Prostate gland (tissue), 2 donors: Measurements from ENCODE around the gene TBCCD1. TPM values are rescaled to one million over a fixed set of nuclear protein-coding genes. Genes with fewer than 3 reads are reported as not detected.

Experiments used
- DNase-seq: peaks from one replicate; pipeline ENCODE4 v3.0.0-alpha.2; 2019; ENCODE audit warnings: low spot score
- H3K27ac ChIP-seq, 2 donors: fragments of 200-600 bp; sonication (generic); 2 replicates each; pipeline ENCODE4 v1.5.1; 2017 to 2019
- H3K27me3 ChIP-seq: fragments of 200-600 bp; sonication (generic); replicated peaks from 2 replicates; pipeline ENCODE4 v1.5.1; 2019; ENCODE audit not compliant: insufficient read depth
- H3K36me3 ChIP-seq, 2 donors: fragments of 200-600 bp; sonication (generic); 1 replicate in 1 of 2; 2 replicates in 1 of 2; pipeline versions ENCODE4 v1.5.1 to v1.8.1; 2017 to 2019
- H3K4me1 ChIP-seq: fragments of 200-600 bp; sonication (generic); replicated peaks from 2 replicates; pipeline ENCODE4 v1.5.1; 2019
- H3K4me3 ChIP-seq, 2 donors: fragments of 200-600 bp; sonication (generic); 2 replicates each; pipeline ENCODE4 v1.5.1; 2017 to 2019
- H3K9me3 ChIP-seq: fragments of 200-600 bp; sonication (generic); 2 replicates; pipeline ENCODE4 v1.5.1; 2017
- CTCF ChIP-seq, 4 experiments: fragments of 200-600 bp in 2 of 4; fragments of 450-650 bp in 2 of 4; sonication (generic) in 2 of 4; IDR thresholded peaks; 1 replicate in 3 of 4; 2 replicates in 1 of 4; pipeline ENCODE4 v1.5.1; 2016 to 2019; ENCODE audit warnings: antibody characterized with exemption in 4 of 4, mild to moderate bottlenecking in 2 of 4, moderate library complexity in 2 of 4
- POLR2A ChIP-seq: fragments of 450-650 bp; IDR thresholded peaks from one replicate; pipeline ENCODE4 v1.6.1; 2016; ENCODE audit warnings: antibody characterized with exemption, mild to moderate bottlenecking
- POLR2AphosphoS5 ChIP-seq: sonication (generic); formaldehyde crosslinking; IDR thresholded peaks from one replicate; pipeline ENCODE4 v1.6.1; 2017; ENCODE audit warnings: antibody characterized with exemption
- WGBS: methylation state at CpG from one replicate; pipeline ENCODE4 v1.1.5; 2018; 5-methylcytosine and 5-hydroxymethylcytosine counted together
- intact Hi-C: fragments of 100-400 bp; cut with DNase I; formaldehyde crosslinking; loops from one replicate; pipeline ENCODE4 v1.14.2; 2022
- total RNA-seq, 2 donors: library from RNA; depleted of rRNA; stranded (reverse); fragments of >200 nt; gene quantifications; one replicate each; pipeline ENCODE4 v1.1.0, GENCODE V29; 2016

TBCCD1 gene
- total RNA-seq, 2 donors from 2014 or later, result 10.4 to 26.0 TPM

GRCh38 chr3:186564586-186564985 lies 2.6 kb downstream of the TBCCD1 start:
- intact Hi-C loops, result no loop called here
- H3K4me3 ChIP-seq, result no peak overlapping the region
- H3K9me3 ChIP-seq, result no peaks in the 10 kb centered on the region
- no peaks in the 10 kb centered on the region for H3K36me3 ChIP-seq
- DNase-seq, result no peak
- no peaks in the 10 kb centered on the region for H3K4me1 ChIP-seq
- H3K27ac ChIP-seq, result no peak overlapping the region
- H3K27me3 ChIP-seq, result no peaks in the 10 kb centered on the region
- no peak for TF ChIP-seq POLR2A

DNA sequence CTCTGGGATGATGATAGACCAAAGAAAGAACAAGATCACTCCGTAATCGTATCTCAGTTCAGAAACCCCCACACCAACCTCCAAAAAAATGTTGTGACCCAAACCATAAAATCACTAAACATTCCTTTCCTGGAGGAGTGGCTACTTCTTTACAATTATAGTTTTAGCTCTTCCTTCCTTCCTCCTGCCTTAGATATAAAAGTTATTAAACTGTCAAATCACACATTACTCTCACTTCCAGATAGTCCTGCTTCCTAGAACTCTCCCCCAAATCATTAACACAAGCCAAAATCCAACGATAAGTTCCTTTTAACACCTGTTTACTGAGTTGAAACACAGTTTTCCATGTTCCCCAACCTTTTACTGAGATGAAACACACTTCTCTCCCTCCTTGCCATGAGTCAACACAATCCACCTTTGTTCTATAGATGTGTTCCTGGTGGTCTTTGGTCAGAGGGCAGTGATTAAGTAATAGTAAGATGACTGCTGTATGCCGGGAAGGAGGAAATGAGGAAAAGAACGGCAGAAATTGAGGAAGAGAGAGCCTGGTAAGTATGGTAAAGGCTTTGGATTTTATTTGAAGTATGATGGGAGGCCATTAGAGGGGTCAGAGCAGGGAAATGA lies 14.6 kb downstream of the TBCCD1 start:
- Histone ChIP-seq H3K36me3 (peaks cover 0 to 4% of the 10 kb centered on the region in 2 donors), H3K4me1 (no peaks in the 10 kb centered on the region), H3K27ac (no peak overlapping the region), H3K9me3 (no peaks in the 10 kb centered on the region), H3K4me3 (no peak overlapping the region), H3K27me3 (no peaks in the 10 kb centered on the region)
- TF ChIP-seq POLR2A (no peak), CTCF (IDR thresholded peaks at IDR 0.05) (no peak), POLR2AphosphoS5 (no peak)
- DNase-seq, result no peak
- intact Hi-C loops, result no loop called here
- WGBS, result 61% methylated on average over 5 of the region's 5 CpGs

- intact Hi-C loops, result no loop called here
- no peak overlapping the region for H3K4me3 ChIP-seq
Measured at GRCh38 chr3:186551387-186551786, 15.8 kb downstream of the TBCCD1 start.

GRCh38 chr3:186549497-186549896 lies 17.6 kb downstream of the TBCCD1 start:
- TF ChIP-seq POLR2A (no peak), CTCF (IDR thresholded peaks at IDR 0.05) (no peak), POLR2AphosphoS5 (no peak)
- H3K4me1 ChIP-seq, result no peaks in the 10 kb centered on the region
- H3K27ac ChIP-seq, result no peak overlapping the region
- H3K4me3 ChIP-seq, result no peak overlapping the region
- H3K27me3 ChIP-seq, result no peaks in the 10 kb centered on the region
- intact Hi-C loops, result no loop called here
- peaks cover 0 to 4% of the 10 kb centered on the region in 2 donors for H3K36me3 ChIP-seq
- H3K9me3 ChIP-seq, result no peaks in the 10 kb centered on the region
- 91% methylated on average over 3 of the region's 3 CpGs for WGBS
- DNase-seq, result no peak

More at GRCh38 chr3:186551387-186551786, 15.8 kb downstream of the TBCCD1 start:
- Histone ChIP-seq H3K4me1 (no peaks in the 10 kb centered on the region), H3K36me3 (peaks cover 0 to 4% of the 10 kb centered on the region in 2 donors), H3K27ac (no peak overlapping the region), H3K27me3 (no peaks in the 10 kb centered on the region), H3K9me3 (no peaks in the 10 kb centered on the region)
- DNase-seq, result no peak
- TF ChIP-seq CTCF (IDR thresholded peaks at IDR 0.05), result no peak
- TF ChIP-seq POLR2A, result no peak
- WGBS, result 85% methylated on average over 6 of the region's 6 CpGs

DNA sequence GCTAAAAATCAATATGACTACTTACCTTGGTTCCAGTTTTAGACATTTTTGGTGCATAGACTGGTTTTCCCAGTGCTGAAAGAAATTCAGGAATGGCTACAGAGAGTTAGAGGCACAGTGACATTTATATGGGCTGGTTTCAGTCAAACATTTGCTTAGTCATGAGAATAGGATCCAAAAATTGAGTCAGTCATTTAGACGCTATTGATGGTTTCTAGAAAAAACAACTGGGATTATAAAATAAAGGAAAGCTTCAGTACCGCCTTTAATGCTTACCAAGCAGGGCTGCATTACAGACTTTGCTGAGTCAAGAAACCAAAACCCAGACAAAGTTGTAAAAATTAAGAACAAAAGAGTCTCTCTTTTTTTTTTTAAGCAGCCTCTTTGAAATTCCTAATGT lies 22.9 kb downstream of the TBCCD1 start, which contains the start of gene CRYGS:
Gene CRYGS, minus strand, starts transcription at position 100 of the 400 bp plus-strand sequence. Its CDS starts 54 bp downstream, at position 46.
- no peak within 1 kb of the TSS for H3K27ac ChIP-seq
- no peaks in the 10 kb centered on the region for H3K27me3 ChIP-seq
- H3K4me1 ChIP-seq, result no peaks in the 10 kb centered on the region
- no peak for TF ChIP-seq CTCF (IDR thresholded peaks at IDR 0.05)
- no peak for TF ChIP-seq POLR2A
- no peak for TF ChIP-seq POLR2AphosphoS5
- no peak for DNase-seq
- no peaks in the 10 kb centered on the region for H3K36me3 ChIP-seq
- intact Hi-C loops, result loop anchor here (5.0 kb wide), 1 partner anchor 562 kb away; no protein-coding TSS in a partner anchor
- H3K4me3 ChIP-seq, result no peak within 1 kb of the TSS
- WGBS, result 61% methylated on average over 2 of the region's 2 CpGs
- no peaks in the 10 kb centered on the region for H3K9me3 ChIP-seq
